GM12873 (cell line): ENCODE measurements around the gene FAM229B.

Source experiments
- CTCF ChIP-seq: IDR thresholded peaks from 2 replicates; pipeline ENCODE4 v1.5.1; 2012; ENCODE audit warnings: low read depth, mild to moderate bottlenecking, moderate library complexity, low read length, control low read depth; ENCODE audit not compliant: insufficient read depth; ENCODE audit errors: missing control alignments

The FAM229B gene

GRCh38 chr6:112043032-112044007 lies 44.1 kb upstream of the FAM229B start:
- peak; percentile 96 for TF ChIP-seq CTCF

GRCh38 chr6:112044196-112044595 lies 43.2 kb upstream of the FAM229B start:
- no peak for TF ChIP-seq CTCF

- no peak for TF ChIP-seq CTCF
Measured at GRCh38 chr6:112044856-112045255, 42.5 kb upstream of the FAM229B start.

GRCh38 chr6:112049026-112049799 lies 38.2 kb upstream of the FAM229B start:
- no peak for TF ChIP-seq CTCF

- TF ChIP-seq CTCF: no peak
Measured at GRCh38 chr6:112049996-112050395, 37.4 kb upstream of the FAM229B start.

- no peak for TF ChIP-seq CTCF
Measured at GRCh38 chr6:112050429-112050828, 37.0 kb upstream of the FAM229B start.

GRCh38 chr6:112054001-112054400 lies 33.4 kb upstream of the FAM229B start, which contains the start of gene CCN6:
CCN6 (plus strand) TSS chr6:112054104; CDS start chr6:112054358, 254 bp downstream.
- TF ChIP-seq CTCF: no peak
